Retinal pigment epithelial cell (primary cell): Measurements from ENCODE around the gene IGF2R.

Source experiments
- DNase-seq: peaks from one replicate; pipeline ENCODE4 v3.0.0-alpha.2; 2010; ENCODE audit warnings: low read depth
- H3K4me3 ChIP-seq: 2 replicates; pipeline ENCODE4 v1.5.1; 2011; ENCODE audit warnings: mild to moderate bottlenecking, low read length, control low read depth, moderate library complexity
- CTCF ChIP-seq: conservative IDR thresholded peaks from 2 replicates; pipeline ENCODE4 v1.5.1; 2011; ENCODE audit warnings: low read depth, low read length, control low read depth, inconsistent platforms

The IGF2R gene

GRCh38 chr6:159943101-159943632 is 25.7 kb upstream of the IGF2R start:
- TF ChIP-seq CTCF = no peak
- no peak overlapping the region for H3K4me3 ChIP-seq
- no peak for DNase-seq

GRCh38 chr6:159943968-159944598 is 24.8 kb upstream of the IGF2R start:
- no peak for DNase-seq
- no peak overlapping the region for H3K4me3 ChIP-seq
- no peak for TF ChIP-seq CTCF

GRCh38 chr6:159945801-159946392 is 23.0 kb upstream of the IGF2R start:
- H3K4me3 ChIP-seq = no peak overlapping the region
- TF ChIP-seq CTCF = no peak

GRCh38 chr6:159946912-159947311 is 22.0 kb upstream of the IGF2R start:
- TF ChIP-seq CTCF = no peak
- DNase-seq = no peak
- no peak overlapping the region for H3K4me3 ChIP-seq

More at GRCh38 chr6:159945801-159946392, 23.0 kb upstream of the IGF2R start:
- DNase-seq = no peak

GRCh38 chr6:159948199-159948598 is 20.7 kb upstream of the IGF2R start:
- H3K4me3 ChIP-seq = no peak overlapping the region
- no peak for TF ChIP-seq CTCF
- no peak for DNase-seq

- no peak overlapping the region for H3K4me3 ChIP-seq
- no peak for TF ChIP-seq CTCF
- DNase-seq = no peak
Observed at GRCh38 chr6:159951772-159952171, 17.1 kb upstream of the IGF2R start.
